ENCODE results near the gene GALNT6.

GALNT6 gene

GRCh38 chr12:51405801-51406207 is 14.6 kb upstream of the GALNT6 start:
- DNase-seq (ENCODE audit: low read depth in 2 of 2), result no peak

- no peak for DNase-seq (ENCODE audit: low read depth in 2 of 2)
Observed at GRCh38 chr12:51404627-51405026, 13.4 kb upstream of the GALNT6 start.

GRCh38 chr12:51403681-51404136 is 12.5 kb upstream of the GALNT6 start:
- DNase-seq (ENCODE audit: low read depth in 2 of 2), result no peak

GRCh38 chr12:51403159-51403558 is 12.0 kb upstream of the GALNT6 start:
- DNase-seq (ENCODE audit: low read depth in 2 of 2), result no peak

- DNase-seq (ENCODE audit: low read depth in 2 of 2), result no peak
Observed at GRCh38 chr12:51401900-51402299, 10.7 kb upstream of the GALNT6 start.

GRCh38 chr12:51401486-51401885 is 10.3 kb upstream of the GALNT6 start:
- no peak for DNase-seq (ENCODE audit: low read depth in 2 of 2)

- DNase-seq (ENCODE audit: low read depth in 2 of 2), result no peak
Observed at GRCh38 chr12:51401020-51401419, 9.8 kb upstream of the GALNT6 start.

- DNase-seq (ENCODE audit: low read depth in 2 of 2), result no peak
Observed at GRCh38 chr12:51399891-51400290, 8.7 kb upstream of the GALNT6 start.

GRCh38 chr12:51397670-51398069 is 6.5 kb upstream of the GALNT6 start:
- DNase-seq (ENCODE audit: low read depth in 2 of 2), result no peak

- DNase-seq (ENCODE audit: low read depth in 2 of 2), result no peak
Observed at GRCh38 chr12:51395283-51396230, 4.4 kb upstream of the GALNT6 start.

- peak; percentile 30 to 37 for DNase-seq (ENCODE audit: low read depth in 2 of 2)
Observed at GRCh38 chr12:51393676-51394545, 2.7 kb upstream of the GALNT6 start.

- no peak for DNase-seq (ENCODE audit: low read depth in 2 of 2)
Observed at GRCh38 chr12:51392556-51393237, 1.5 kb upstream of the GALNT6 start.

- no peak for DNase-seq (ENCODE audit: low read depth in 2 of 2)
Observed at GRCh38 chr12:51390891-51391282, 319 bp downstream of the GALNT6 start.

GRCh38 chr12:51390457-51390856 is 749 bp downstream of the GALNT6 start:
- no peak for DNase-seq (ENCODE audit: low read depth in 2 of 2)

GRCh38 chr12:51389302-51389999 is 1.8 kb downstream of the GALNT6 start:
- DNase-seq (ENCODE audit: low read depth in 2 of 2), result no peak

GRCh38 chr12:51388846-51389245 is 2.4 kb downstream of the GALNT6 start:
- no peak for DNase-seq (ENCODE audit: low read depth in 2 of 2)

GRCh38 chr12:51388069-51388799 is 3.0 kb downstream of the GALNT6 start:
- DNase-seq (ENCODE audit: low read depth in 2 of 2), result no peak

- no peak for DNase-seq (ENCODE audit: low read depth in 2 of 2)
Observed at GRCh38 chr12:51386351-51386750, 4.9 kb downstream of the GALNT6 start.

GRCh38 chr12:51383269-51383905 is 7.8 kb downstream of the GALNT6 start:
- no peak for DNase-seq (ENCODE audit: low read depth in 2 of 2)

GRCh38 chr12:51382173-51382572 is 9.0 kb downstream of the GALNT6 start:
- DNase-seq (ENCODE audit: low read depth in 2 of 2), result no peak
